ENCODE measurements around the gene TRIM66.
A peak's percentile ranks its signal among the peaks of the same experiment; 100 is the strongest.

The TRIM66 gene

GRCh38 chr11:8566613-8567210 lies 115.8 kb downstream of the TRIM66 start:
- DNase-seq (ENCODE audit: low spot score), result peak; percentile 22

- DNase-seq (ENCODE audit: low spot score), result no peak
Observed at GRCh38 chr11:8564526-8564925, 117.9 kb downstream of the TRIM66 start.

All from AG20443 (cell line).